CD14-positive monocyte (primary cell): Measurements from ENCODE around the gene CLCNKA. TPM values are rescaled to one million over a fixed set of nuclear protein-coding genes. Genes with fewer than 3 reads are reported as not detected.
A peak's percentile ranks its signal among the peaks of the same experiment; 100 is the strongest.

Experiments used
- DNase-seq, 3 donors: peaks; one replicate each; pipeline ENCODE4 v3.0.0-alpha.2; 2011 to 2022
- H2AFZ ChIP-seq: 2 replicates; pipeline ENCODE4 v1.6.0; 2012; ENCODE audit warnings: mild to moderate bottlenecking, low read depth, low read length, inconsistent platforms; ENCODE audit not compliant: insufficient read depth, poor library complexity, severe bottlenecking
- H3K27ac ChIP-seq, 2 donors: 1 replicate in 1 of 2; 2 replicates in 1 of 2; pipeline ENCODE4 v1.5.1; 2012 to 2013; ENCODE audit warnings: low read length in 2 of 2, control low read depth in 1 of 2, inconsistent platforms in 1 of 2, low read depth in 1 of 2, mild to moderate bottlenecking in 1 of 2
- H3K27me3 ChIP-seq, 2 donors: one replicate each; pipeline versions ENCODE4 v1.6.0 to v1.6.1; 2011 to 2013; ENCODE audit warnings: low read length in 2 of 2; ENCODE audit not compliant: control insufficient read depth in 2 of 2, insufficient read depth in 2 of 2
- H3K36me3 ChIP-seq, 2 donors: replicated peaks in 1 of 2; 1 replicate in 1 of 2; 2 replicates in 1 of 2; pipeline versions ENCODE4 v1.5.1 to v1.6.1; 2012 to 2013; ENCODE audit warnings: low read length in 2 of 2, control low read depth in 1 of 2, inconsistent platforms in 1 of 2, mild to moderate bottlenecking in 1 of 2; ENCODE audit not compliant: insufficient read depth in 2 of 2, control insufficient read depth in 1 of 2
- H3K4me1 ChIP-seq, 2 donors: 1 replicate in 1 of 2; 2 replicates in 1 of 2; pipeline versions ENCODE4 v1.5.1 to v1.6.1; 2012 to 2013; ENCODE audit warnings: low read length in 2 of 2, control low read depth in 1 of 2, inconsistent platforms in 1 of 2, mild to moderate bottlenecking in 1 of 2, moderate library complexity in 1 of 2; ENCODE audit not compliant: insufficient read depth in 2 of 2, control insufficient read depth in 1 of 2
- H3K4me2 ChIP-seq: replicated peaks from 2 replicates; pipeline ENCODE3; 2012; ENCODE audit warnings: low read length, moderate library complexity, mild to moderate bottlenecking; ENCODE audit not compliant: poor library complexity, severe bottlenecking; ENCODE audit errors: extremely low read depth
- H3K4me3 ChIP-seq, 3 experiments: fragments of 200-600 bp in 1 of 3; sonication (generic) in 1 of 3; replicated peaks in 1 of 3; 1 replicate in 2 of 3; 2 replicates in 1 of 3; pipeline ENCODE4 v1.5.1; 2011 to 2013; ENCODE audit warnings: low read length in 3 of 3, mild to moderate bottlenecking in 3 of 3, control low read depth in 2 of 3, low read depth in 2 of 3, inconsistent platforms in 1 of 3, moderate library complexity in 1 of 3
- H3K79me2 ChIP-seq: 2 replicates; pipeline ENCODE4 v1.6.0; 2012; ENCODE audit warnings: mild to moderate bottlenecking, control low read depth, inconsistent platforms, low read length, moderate library complexity; ENCODE audit not compliant: insufficient read depth
- H3K9ac ChIP-seq: 2 replicates; pipeline ENCODE4 v1.6.0; 2017; ENCODE audit warnings: low read length, mild to moderate bottlenecking; ENCODE audit not compliant: insufficient read depth, poor library complexity, severe bottlenecking
- H3K9me3 ChIP-seq, 2 donors: replicated peaks in 1 of 2; 1 replicate in 1 of 2; 2 replicates in 1 of 2; pipeline versions ENCODE4 v1.5.1 to v1.6.1; 2012 to 2013; ENCODE audit warnings: low read length in 2 of 2, control low read depth in 1 of 2; ENCODE audit not compliant: control insufficient read depth in 1 of 2, insufficient read depth in 1 of 2
- H4K20me1 ChIP-seq: 2 replicates; pipeline ENCODE4 v1.6.0; 2012; ENCODE audit warnings: mild to moderate bottlenecking, low read length, control low read depth, moderate library complexity; ENCODE audit not compliant: insufficient read depth
- H3K27ac Mint-ChIP-seq, 7 donors: one replicate each; pipeline ENCODE4 v1.8.0; 2020; ENCODE audit warnings: mild to moderate bottlenecking in 7 of 7, mixed read lengths in 7 of 7, moderate library complexity in 6 of 7, inconsistent platforms in 2 of 7
- H3K27me3 Mint-ChIP-seq, 3 donors: one replicate each; pipeline ENCODE4 v1.8.0; 2021 to 2022; ENCODE audit warnings: low read depth in 3 of 3, mild to moderate bottlenecking in 3 of 3, mixed read lengths in 3 of 3, moderate library complexity in 3 of 3, inconsistent platforms in 1 of 3
- H3K36me3 Mint-ChIP-seq, 2 donors: one replicate each; pipeline ENCODE4 v1.8.0; 2020; ENCODE audit warnings: mixed read lengths in 2 of 2, inconsistent platforms in 1 of 2, mild to moderate bottlenecking in 1 of 2
- H3K4me1 Mint-ChIP-seq: one replicate; pipeline ENCODE4 v1.8.0; 2020; ENCODE audit warnings: mild to moderate bottlenecking, mixed read lengths
- H3K4me3 Mint-ChIP-seq, 2 donors: one replicate each; pipeline ENCODE4 v1.8.0; 2020; ENCODE audit warnings: mild to moderate bottlenecking in 2 of 2, mixed read lengths in 2 of 2, moderate library complexity in 1 of 2
- H3K9me3 Mint-ChIP-seq, 7 donors: one replicate each; pipeline ENCODE4 v1.8.0; 2020 to 2022; ENCODE audit warnings: mixed read lengths in 7 of 7, mild to moderate bottlenecking in 6 of 7, moderate library complexity in 6 of 7, inconsistent platforms in 2 of 7
- WGBS: methylation state at CpG from one replicate; pipeline ENCODE4 v1.1.5; 2013; ENCODE audit warnings: missing lambda C conversion rate; ENCODE audit not compliant: insufficient coverage; 5-methylcytosine and 5-hydroxymethylcytosine counted together
- intact Hi-C, 2 donors: fragments of 100-400 bp; cut with micrococcal nuclease; formaldehyde crosslinking; loops; one replicate each; pipeline versions ENCODE4 v1.15.0 to v1.15.1; 2023
- polyA plus RNA-seq, 3 donors: library from polyadenylated mRNA; depleted of rRNA in 1 of 3; unstranded in 2 of 3; stranded (reverse) in 1 of 3; fragments of 300-500 nt in 2 of 3; fragments of >200 nt in 1 of 3; fragmentation: Illumina TruSeq in 2 of 3; gene quantifications; 1 replicate in 2 of 3; 2 replicates in 1 of 3; pipeline ENCODE4 v1.2.3, GENCODE V29; 2012 to 2021
- TF ChIP-seq, protein P1 (sequence below): fragments of 200-600 bp; IDR thresholded peaks from one replicate; pipeline ENCODE4 v1.8.0; 2022; ENCODE audit warnings: antibody characterized with exemption, mild to moderate bottlenecking

Gene CLCNKA
- polyA plus RNA-seq, 3 donors, result 0.07 TPM; not detected in 2

DNA sequence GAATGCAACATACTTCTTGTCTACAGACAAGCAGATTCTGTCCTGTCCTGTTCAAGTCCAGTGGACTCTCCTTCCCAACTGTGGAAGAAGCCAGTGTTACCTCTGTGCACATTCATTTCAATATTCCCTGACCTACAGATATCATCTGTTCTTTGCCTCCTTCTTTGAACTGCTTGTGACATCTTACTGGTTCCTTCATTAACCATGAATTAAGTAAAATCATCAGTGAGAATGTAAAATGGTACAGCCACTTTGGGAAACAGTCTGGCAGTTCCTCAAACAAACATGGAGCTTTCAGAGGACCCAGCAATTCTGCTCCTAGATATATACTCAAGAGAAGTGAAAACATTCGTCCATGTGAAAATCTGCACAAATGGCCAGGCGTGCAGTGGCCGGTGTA lies 11.0 kb upstream of the CLCNKA start:
- Mint-ChIP-seq H3K27me3 (peaks cover 8 to 14% (median 10%) of the 10 kb centered on the region in 3 donors), H3K4me1 (peaks cover 9% of the 10 kb centered on the region), H3K9me3 (no peaks in the 10 kb centered on the region), H3K27ac (no peak overlapping the region), H3K4me3 (no peak overlapping the region), H3K36me3 (no peaks in the 10 kb centered on the region)
- H3K4me1 ChIP-seq, result peaks cover 13 to 15% of the 10 kb centered on the region in 2 donors
- no peak overlapping the region for H3K4me2 ChIP-seq
- H3K9me3 ChIP-seq, result no peaks in the 10 kb centered on the region
- intact Hi-C loops, result loop anchor here in 1 of 2 donors (10.0 kb wide), 1 partner anchor 174 kb away; no protein-coding TSS in a partner anchor
- DNase-seq, result no peak
- 100% methylated on average over 2 of the region's 3 CpGs for WGBS
- no peak overlapping the region for H3K9ac ChIP-seq
- no peak overlapping the region for H2AFZ ChIP-seq
- H4K20me1 ChIP-seq, result no peaks in the 10 kb centered on the region
- TF ChIP-seq, protein P1, sequence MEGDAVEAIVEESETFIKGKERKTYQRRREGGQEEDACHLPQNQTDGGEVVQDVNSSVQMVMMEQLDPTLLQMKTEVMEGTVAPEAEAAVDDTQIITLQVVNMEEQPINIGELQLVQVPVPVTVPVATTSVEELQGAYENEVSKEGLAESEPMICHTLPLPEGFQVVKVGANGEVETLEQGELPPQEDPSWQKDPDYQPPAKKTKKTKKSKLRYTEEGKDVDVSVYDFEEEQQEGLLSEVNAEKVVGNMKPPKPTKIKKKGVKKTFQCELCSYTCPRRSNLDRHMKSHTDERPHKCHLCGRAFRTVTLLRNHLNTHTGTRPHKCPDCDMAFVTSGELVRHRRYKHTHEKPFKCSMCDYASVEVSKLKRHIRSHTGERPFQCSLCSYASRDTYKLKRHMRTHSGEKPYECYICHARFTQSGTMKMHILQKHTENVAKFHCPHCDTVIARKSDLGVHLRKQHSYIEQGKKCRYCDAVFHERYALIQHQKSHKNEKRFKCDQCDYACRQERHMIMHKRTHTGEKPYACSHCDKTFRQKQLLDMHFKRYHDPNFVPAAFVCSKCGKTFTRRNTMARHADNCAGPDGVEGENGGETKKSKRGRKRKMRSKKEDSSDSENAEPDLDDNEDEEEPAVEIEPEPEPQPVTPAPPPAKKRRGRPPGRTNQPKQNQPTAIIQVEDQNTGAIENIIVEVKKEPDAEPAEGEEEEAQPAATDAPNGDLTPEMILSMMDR, result no peak
- H3K79me2 ChIP-seq, result no peaks in the 10 kb centered on the region
- H3K4me3 ChIP-seq, result no peak overlapping the region
- H3K27ac ChIP-seq, result no peak overlapping the region
- no peaks in the 10 kb centered on the region for H3K36me3 ChIP-seq
- no peaks in the 10 kb centered on the region for H3K27me3 ChIP-seq

DNA sequence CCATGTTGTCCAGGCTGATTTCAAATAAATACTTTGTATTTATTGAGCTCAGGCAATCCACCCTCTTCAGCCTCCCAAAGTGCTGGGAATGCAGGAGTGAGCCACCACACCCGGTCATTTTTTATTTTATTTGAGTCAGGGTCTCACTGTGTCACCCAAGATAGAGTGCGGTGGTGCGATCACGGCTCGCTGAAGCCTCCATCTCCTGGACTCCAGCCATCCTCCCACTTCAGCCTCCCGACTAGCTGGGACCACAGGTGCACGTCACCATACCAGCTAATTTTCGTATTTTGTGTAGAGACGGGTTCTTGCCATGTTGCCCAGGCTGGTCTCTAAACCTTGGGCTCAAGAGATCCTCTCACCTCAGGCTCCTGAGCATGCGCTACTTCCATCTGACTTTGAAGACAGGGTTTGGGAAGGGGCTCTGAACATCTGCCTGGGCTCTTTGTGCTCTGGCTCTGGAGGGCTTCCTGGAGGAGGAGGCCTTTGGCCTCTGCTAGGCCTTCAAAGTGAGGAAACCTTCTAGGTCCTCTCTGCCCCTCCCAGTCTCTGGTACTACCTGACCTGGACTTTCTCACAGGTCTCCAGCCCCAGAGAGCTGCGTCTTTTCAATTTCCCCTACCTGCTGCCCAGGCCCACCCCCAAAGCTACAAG lies 9.8 kb upstream of the CLCNKA start:
- TF ChIP-seq, protein P1, result no peak
- Histone ChIP-seq H2AFZ (peak overlapping the region; percentile 90), H3K36me3 (no peaks in the 10 kb centered on the region), H3K79me2 (no peaks in the 10 kb centered on the region), H3K27ac (peak overlapping the region in 1 of 2 donors; percentile 48), H3K9me3 (no peaks in the 10 kb centered on the region), H4K20me1 (no peaks in the 10 kb centered on the region), H3K9ac (peak overlapping the region; percentile 76), H3K27me3 (no peaks in the 10 kb centered on the region), H3K4me3 (peak overlapping the region in 2 of 3 experiments; percentile 40 to 75), H3K4me1 (peaks cover 13 to 15% of the 10 kb centered on the region in 2 donors), H3K4me2 (peak overlapping the region; percentile 87)
- intact Hi-C loops, result loop anchor here in 1 of 2 donors (2.0 to 10.0 kb wide), 2 partner anchors 43 to 173 kb away; no protein-coding TSS in a partner anchor
- Mint-ChIP-seq H3K9me3 (no peaks in the 10 kb centered on the region), H3K27me3 (peaks cover 9 to 14% (median 10%) of the 10 kb centered on the region in 3 donors), H3K27ac (peak overlapping the region in 3 of 7 donors; percentile 14 to 30 (median 30)), H3K4me3 (peak overlapping the region; percentile 62 to 79), H3K36me3 (no peaks in the 10 kb centered on the region), H3K4me1 (peaks cover 9% of the 10 kb centered on the region)
- WGBS, result 92% methylated on average over 9 of the region's 11 CpGs
- DNase-seq, result no peak
